Loucy (cell line): Measurements from ENCODE around the gene SP140.

Experiments
- CTCF ChIP-seq: fragments of 200-600 bp; sonication (generic); conservative IDR thresholded peaks from 2 replicates; pipeline ENCODE4 v1.5.1; 2014; ENCODE audit warnings: mild to moderate bottlenecking, antibody characterized with exemption, low read length
- EZH2phosphoT487 ChIP-seq: fragments of 200-600 bp; IDR thresholded peaks from 2 replicates; pipeline ENCODE4 v1.6.1; 2018; ENCODE audit warnings: antibody characterized with exemption, mild to moderate bottlenecking, moderate library complexity, borderline replicate concordance

GRCh38 chr2:230317366-230317765 is 91.8 kb downstream of the SP140 start:
- no peak for TF ChIP-seq CTCF
- no peak for TF ChIP-seq EZH2phosphoT487
